Stimulated activated naive CD4-positive, alpha-beta T cell (primary cell): ENCODE data around the gene STON2.
A peak's percentile ranks its signal among the peaks of the same experiment; 100 is the strongest.

Source experiments
- DNase-seq, 6 experiments: peaks; one replicate each; lab custom pipeline; 2025; lab: John Stamatoyannopoulos, UW

Gene STON2

DNA sequence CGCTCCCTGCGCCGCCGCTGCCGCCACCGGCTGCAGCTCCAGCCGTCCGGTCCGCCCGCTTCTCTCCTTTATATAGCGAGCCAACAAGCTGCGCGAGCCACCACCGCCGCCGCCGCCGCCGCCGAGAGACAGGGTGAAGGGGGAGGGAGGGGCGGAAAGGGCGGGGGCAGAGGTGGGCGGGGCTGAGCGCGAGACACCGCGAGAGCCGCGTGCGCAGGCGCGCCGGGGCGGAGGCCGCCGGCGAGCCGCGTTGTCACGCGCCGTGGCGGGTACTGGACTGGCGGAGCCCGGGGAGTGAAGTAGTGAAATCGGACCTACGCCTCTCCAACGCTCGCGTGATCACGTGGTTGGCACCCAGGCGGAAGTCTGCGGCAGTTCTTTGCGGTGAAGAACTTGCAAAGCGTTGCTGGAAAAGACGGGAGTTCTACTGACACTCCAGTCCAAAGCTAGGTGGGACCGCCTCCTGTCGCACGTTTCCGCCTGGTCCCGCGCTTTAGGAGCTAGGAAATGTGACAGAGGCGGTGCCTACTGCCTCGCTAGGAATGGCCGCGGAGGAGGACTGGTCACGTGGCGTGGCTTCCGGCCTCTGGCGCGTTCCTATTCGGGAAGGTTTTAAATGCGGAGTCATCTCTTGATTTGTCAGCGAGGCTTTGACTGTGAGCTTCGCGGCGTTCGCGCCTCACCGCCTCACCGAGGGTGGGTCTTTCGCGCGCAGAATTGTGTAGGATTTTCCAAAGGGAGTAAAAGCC is 179.1 kb downstream of the STON2 start, which contains the start of gene GTF2A1:
TSS of gene GTF2A1 (minus strand) at position 130 of the 749 bp plus-strand sequence. CDS start 441 bp downstream, outside the sequence.
- peak; percentile 93 to 98 (median 96) for DNase-seq

DNA sequence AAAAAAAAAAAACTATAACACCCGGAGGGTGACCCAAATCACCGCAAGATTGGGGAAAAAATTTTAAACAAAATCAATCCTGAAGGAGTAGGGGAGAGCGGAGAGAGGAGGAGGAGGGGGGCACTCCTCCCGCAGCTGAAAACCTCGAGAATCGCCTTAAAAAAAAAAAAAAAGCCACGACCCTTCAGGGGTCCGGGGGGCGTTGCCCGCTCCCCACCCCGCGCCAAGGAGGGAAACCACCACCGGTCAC is 179.6 kb downstream of the STON2 start:
- DNase-seq, result no peak

DNA sequence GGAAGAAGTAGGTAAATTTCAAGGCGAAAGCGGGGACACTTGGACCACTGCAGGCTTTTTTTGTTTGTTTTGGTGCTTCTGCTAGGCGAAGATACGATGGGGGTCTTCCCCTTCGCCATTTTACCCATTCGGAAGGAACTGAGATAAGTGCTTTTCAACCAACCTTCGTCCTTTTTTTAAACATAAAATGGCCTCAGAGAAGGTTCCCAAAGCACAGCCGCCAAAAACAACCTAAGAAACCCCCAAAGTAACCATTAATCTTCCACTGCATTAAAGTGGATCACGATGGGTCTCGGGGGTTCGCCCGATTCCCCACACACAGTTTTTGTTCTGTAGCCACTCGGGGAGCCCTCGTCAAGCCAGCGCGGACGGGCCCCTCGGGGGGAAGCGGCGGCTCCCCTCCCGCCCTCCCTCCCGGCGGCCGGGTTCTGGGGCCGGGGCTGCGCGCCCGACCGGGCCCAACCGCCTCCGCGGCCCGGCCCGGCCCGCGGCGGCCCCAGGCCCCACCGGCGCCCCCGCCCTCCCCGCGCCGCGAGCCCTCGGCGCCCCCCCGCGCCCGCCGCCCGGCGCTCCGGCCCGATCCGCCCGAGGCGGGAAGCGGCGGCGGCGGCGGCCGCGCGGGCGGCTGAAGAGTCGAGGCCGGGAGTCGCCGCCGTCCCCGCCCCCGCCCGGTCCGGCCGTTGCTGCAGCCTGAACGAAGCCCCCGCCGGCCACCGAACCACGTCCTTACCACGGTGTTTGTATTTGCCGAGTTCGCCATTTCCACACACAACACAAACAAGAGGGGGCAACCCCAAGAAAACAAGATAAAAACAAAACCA is 180.2 kb downstream of the STON2 start:
- peak in 5 of 6 experiments; percentile 43 to 86 (median 52) for DNase-seq

DNA sequence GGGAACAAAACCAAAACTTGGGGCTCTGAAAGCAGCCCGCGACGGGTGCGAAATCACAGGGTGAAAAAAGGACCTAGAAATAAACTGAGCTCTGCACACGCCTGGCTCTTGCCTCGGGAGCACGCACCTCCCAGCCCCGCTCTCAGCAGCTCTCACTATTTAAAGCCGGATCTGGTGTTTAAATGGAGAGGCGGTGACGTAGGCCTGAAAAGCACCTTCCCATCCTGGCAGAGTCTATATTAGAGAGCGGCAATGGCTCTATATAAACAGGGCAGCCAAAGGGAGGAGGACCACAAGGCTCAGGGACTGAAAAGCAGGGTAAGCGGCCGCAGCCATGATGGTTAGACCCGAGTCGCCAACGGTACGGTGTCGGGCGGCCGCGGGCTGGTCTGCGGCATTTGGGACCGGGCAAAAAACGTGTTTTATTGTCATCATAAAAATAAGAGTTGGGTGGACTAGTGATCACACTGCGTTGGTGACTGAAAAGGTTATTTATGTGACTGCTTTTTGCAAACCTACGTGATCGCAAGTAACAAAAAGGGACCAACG is 180.8 kb downstream of the STON2 start:
- DNase-seq, result peak; percentile 85 to 91 (median 88)

DNA sequence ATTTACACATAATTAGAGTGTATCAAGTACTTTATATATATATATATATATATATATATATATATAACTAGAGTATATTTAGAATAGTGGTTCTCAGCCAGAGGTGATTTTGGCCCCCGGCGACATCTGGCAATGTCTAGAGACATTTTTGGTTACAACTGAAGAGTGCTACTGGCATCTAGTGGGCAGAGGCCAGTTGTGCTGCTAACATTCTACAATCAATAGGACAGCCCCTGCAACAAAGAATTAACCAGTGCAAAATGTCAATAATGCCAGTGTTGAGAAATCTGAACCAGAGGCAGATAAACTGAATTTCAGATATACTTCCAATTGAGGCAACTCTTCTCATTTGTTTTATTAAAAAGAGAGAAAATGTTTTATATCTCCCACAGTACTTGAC is 188.3 kb downstream of the STON2 start:
- peak in 2 of 6 experiments; percentile 7 to 30 for DNase-seq
